ENCODE measurements around the gene SPI1. TPM values are rescaled to one million over a fixed set of nuclear protein-coding genes. Genes with fewer than 3 reads are reported as not detected.

Gene SPI1
- total and polyA plus RNA-seq, 2 experiments from 2014 or later = 0.30 TPM; not detected in 1

- H2AFZ ChIP-seq = no peak overlapping the region
- no peaks in the 10 kb centered on the region for H3K9me3 ChIP-seq (ENCODE audit: low read depth)
- H3K36me3 ChIP-seq (ENCODE audit: low read depth) = no peaks in the 10 kb centered on the region
- no peak overlapping the region for H3K27ac ChIP-seq
- H3K9me2 ChIP-seq (ENCODE audit: insufficient read depth) = no peaks in the 10 kb centered on the region
- H3K4me1 ChIP-seq (ENCODE audit: insufficient read depth) = no peaks in the 10 kb centered on the region
- no peaks in the 10 kb centered on the region for H3K27me3 ChIP-seq (replicated peaks; ENCODE audit: insufficient read depth)
- no peaks in the 10 kb centered on the region for H3K79me2 ChIP-seq (ENCODE audit: insufficient read depth)
- TF ChIP-seq EZH2 (IDR thresholded peaks at IDR 0.05; ENCODE audit: insufficient read depth, poor library complexity, severe bottlenecking) = no peak
- peaks cover 3% of the 10 kb centered on the region; the same call in 1 of the 2 replicates for H3F3A ChIP-seq (ENCODE audit: insufficient read depth)
- no peak overlapping the region for H3K4me3 ChIP-seq
- H3K4me2 ChIP-seq (ENCODE audit: unreplicated experiment) = no peak overlapping the region
- 81 to 82% methylated on average over 18 to 20 of the region's 20 CpGs for WGBS, 2 experiments (ENCODE audit: low coverage in 1 of 2, low lambda C conversion rate in 2 of 2, missing lambda C conversion rate in 2 of 2)
- DNase-seq = no peak
- no peak overlapping the region for H3K9ac ChIP-seq
- in situ Hi-C loops (cut with MboI) = no loop called here
- H4K20me1 ChIP-seq (ENCODE audit: insufficient read depth) = no peaks in the 10 kb centered on the region
Measured at GRCh38 chr11:47332791-47333525, 45.4 kb downstream of the SPI1 start.

- in situ Hi-C loops (cut with MboI) = no loop called here
- no peak overlapping the region for H3K9ac ChIP-seq
- H3K4me1 ChIP-seq (ENCODE audit: insufficient read depth) = no peaks in the 10 kb centered on the region
- no peak overlapping the region for H3K4me2 ChIP-seq (ENCODE audit: unreplicated experiment)
- DNase-seq = no peak
- no peaks in the 10 kb centered on the region for H4K20me1 ChIP-seq (ENCODE audit: insufficient read depth)
- H3K4me3 ChIP-seq = no peak overlapping the region
- H3K9me2 ChIP-seq (ENCODE audit: insufficient read depth) = no peaks in the 10 kb centered on the region
- H3F3A ChIP-seq (ENCODE audit: insufficient read depth) = peaks cover 3% of the 10 kb centered on the region; the same call in 1 of the 2 replicates
- H3K27ac ChIP-seq = no peak overlapping the region
- no peaks in the 10 kb centered on the region for H3K27me3 ChIP-seq (replicated peaks; ENCODE audit: insufficient read depth)
- no peaks in the 10 kb centered on the region for H3K36me3 ChIP-seq (ENCODE audit: low read depth)
- no peaks in the 10 kb centered on the region for H3K9me3 ChIP-seq (ENCODE audit: low read depth)
- 75% methylated on average over 11 to 13 of the region's 13 CpGs for WGBS, 2 experiments (ENCODE audit: low coverage in 1 of 2, low lambda C conversion rate in 2 of 2, missing lambda C conversion rate in 2 of 2)
- H2AFZ ChIP-seq = no peak overlapping the region
- TF ChIP-seq EZH2 (IDR thresholded peaks at IDR 0.05; ENCODE audit: insufficient read depth, poor library complexity, severe bottlenecking) (no peak), EZH2phosphoT487 (IDR thresholded peaks at IDR 0.05; ENCODE audit: insufficient read depth, low read depth) (no peak)
- no peaks in the 10 kb centered on the region for H3K79me2 ChIP-seq (ENCODE audit: insufficient read depth)
Measured at GRCh38 chr11:47332303-47332711, 46.0 kb downstream of the SPI1 start.

GRCh38 chr11:47331454-47332302 is 46.7 kb downstream of the SPI1 start:
- DNase-seq = no peak
- no peaks in the 10 kb centered on the region for H3K36me3 ChIP-seq (ENCODE audit: low read depth)
- WGBS, 2 experiments (ENCODE audit: low coverage in 1 of 2, low lambda C conversion rate in 2 of 2, missing lambda C conversion rate in 2 of 2) = 78 to 82% methylated on average over 21 of the region's 21 CpGs

GRCh38 chr11:47329987-47330931 is 48.1 kb downstream of the SPI1 start:
- H3K27ac ChIP-seq = no peak overlapping the region
- H3K4me3 ChIP-seq = no peak overlapping the region
- no peaks in the 10 kb centered on the region for H3K4me1 ChIP-seq (ENCODE audit: insufficient read depth)
- no peak for TF ChIP-seq EZH2 (IDR thresholded peaks at IDR 0.05; ENCODE audit: insufficient read depth, poor library complexity, severe bottlenecking)
- TF ChIP-seq EZH2phosphoT487 (IDR thresholded peaks at IDR 0.05; ENCODE audit: insufficient read depth, low read depth) = no peak
- 63 to 67% methylated on average over 16 of the region's 16 CpGs for WGBS, 2 experiments (ENCODE audit: low coverage in 1 of 2, low lambda C conversion rate in 2 of 2, missing lambda C conversion rate in 2 of 2)
- no peaks in the 10 kb centered on the region for H4K20me1 ChIP-seq (ENCODE audit: insufficient read depth)
- no peaks in the 10 kb centered on the region for H3K9me3 ChIP-seq (ENCODE audit: low read depth)
- H3K79me2 ChIP-seq (ENCODE audit: insufficient read depth) = no peaks in the 10 kb centered on the region
- no peaks in the 10 kb centered on the region for H3K27me3 ChIP-seq (replicated peaks; ENCODE audit: insufficient read depth)
- DNase-seq = peak; percentile 43
- no peaks in the 10 kb centered on the region for H3K36me3 ChIP-seq (ENCODE audit: low read depth)
- in situ Hi-C loops (cut with MboI) = no loop called here
- no peak overlapping the region for H3K9ac ChIP-seq
- no peaks in the 10 kb centered on the region for H3K9me2 ChIP-seq (ENCODE audit: insufficient read depth)
- no peak overlapping the region for H2AFZ ChIP-seq
- H3K4me2 ChIP-seq (ENCODE audit: unreplicated experiment) = no peak overlapping the region
- peaks cover 3% of the 10 kb centered on the region; the same call in 1 of the 2 replicates for H3F3A ChIP-seq (ENCODE audit: insufficient read depth)

More at GRCh38 chr11:47331454-47332302, 46.7 kb downstream of the SPI1 start:
- H3K9me3 ChIP-seq (ENCODE audit: low read depth) = no peaks in the 10 kb centered on the region
- H3K27me3 ChIP-seq (replicated peaks; ENCODE audit: insufficient read depth) = no peaks in the 10 kb centered on the region
- in situ Hi-C loops (cut with MboI) = no loop called here
- TF ChIP-seq EZH2 (IDR thresholded peaks at IDR 0.05; ENCODE audit: insufficient read depth, poor library complexity, severe bottlenecking) (no peak), EZH2phosphoT487 (IDR thresholded peaks at IDR 0.05; ENCODE audit: insufficient read depth, low read depth) (no peak)
- no peak overlapping the region for H3K27ac ChIP-seq
- H3K79me2 ChIP-seq (ENCODE audit: insufficient read depth) = no peaks in the 10 kb centered on the region
- peaks cover 3% of the 10 kb centered on the region; the same call in 1 of the 2 replicates for H3F3A ChIP-seq (ENCODE audit: insufficient read depth)
- no peak overlapping the region for H3K4me3 ChIP-seq
- no peak overlapping the region for H2AFZ ChIP-seq
- H3K9ac ChIP-seq = no peak overlapping the region
- H3K9me2 ChIP-seq (ENCODE audit: insufficient read depth) = no peaks in the 10 kb centered on the region
- H3K4me2 ChIP-seq (ENCODE audit: unreplicated experiment) = no peak overlapping the region
- H4K20me1 ChIP-seq (ENCODE audit: insufficient read depth) = no peaks in the 10 kb centered on the region
- H3K4me1 ChIP-seq (ENCODE audit: insufficient read depth) = no peaks in the 10 kb centered on the region
